Left forelimb (tissue), 1 donor: ENCODE data around the gene LSM4.

Experiments
- DNase-seq: peaks from one replicate; pipeline ENCODE4 v3.0.0-alpha.2; 2018; ENCODE audit warnings: low spot score

LSM4 gene

GRCh38 chr19:18292462-18292809 is 30.4 kb downstream of the LSM4 start:
- peak; percentile 71 for DNase-seq

- peak; percentile 91 for DNase-seq
Observed at GRCh38 chr19:18291590-18292461, 31.1 kb downstream of the LSM4 start.

DNA sequence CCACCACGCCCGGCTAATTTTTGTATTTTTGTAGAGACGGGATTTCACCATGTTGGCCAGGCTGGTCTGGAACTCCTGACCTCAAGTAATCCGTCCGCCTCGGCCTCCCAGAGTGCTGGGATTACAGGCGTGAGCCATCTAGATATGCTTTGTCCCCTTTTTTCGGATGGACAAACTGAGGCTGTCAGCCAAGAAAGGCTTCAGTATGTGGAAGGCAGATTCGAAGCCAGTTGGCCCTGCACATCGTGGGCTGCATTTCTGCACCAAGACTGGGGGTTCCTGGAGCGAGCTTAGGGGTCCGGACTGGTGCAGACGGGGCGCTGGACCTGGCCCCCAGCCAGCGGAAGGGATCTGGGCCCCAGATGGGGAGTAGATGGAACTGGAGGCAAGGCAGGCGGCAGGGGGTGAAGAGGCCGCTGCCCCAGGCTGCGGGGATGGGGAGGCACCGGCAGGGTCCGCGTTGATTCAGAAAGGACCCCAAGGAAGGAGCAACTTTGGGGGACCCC is 31.8 kb downstream of the LSM4 start:
- DNase-seq = no peak

DNA sequence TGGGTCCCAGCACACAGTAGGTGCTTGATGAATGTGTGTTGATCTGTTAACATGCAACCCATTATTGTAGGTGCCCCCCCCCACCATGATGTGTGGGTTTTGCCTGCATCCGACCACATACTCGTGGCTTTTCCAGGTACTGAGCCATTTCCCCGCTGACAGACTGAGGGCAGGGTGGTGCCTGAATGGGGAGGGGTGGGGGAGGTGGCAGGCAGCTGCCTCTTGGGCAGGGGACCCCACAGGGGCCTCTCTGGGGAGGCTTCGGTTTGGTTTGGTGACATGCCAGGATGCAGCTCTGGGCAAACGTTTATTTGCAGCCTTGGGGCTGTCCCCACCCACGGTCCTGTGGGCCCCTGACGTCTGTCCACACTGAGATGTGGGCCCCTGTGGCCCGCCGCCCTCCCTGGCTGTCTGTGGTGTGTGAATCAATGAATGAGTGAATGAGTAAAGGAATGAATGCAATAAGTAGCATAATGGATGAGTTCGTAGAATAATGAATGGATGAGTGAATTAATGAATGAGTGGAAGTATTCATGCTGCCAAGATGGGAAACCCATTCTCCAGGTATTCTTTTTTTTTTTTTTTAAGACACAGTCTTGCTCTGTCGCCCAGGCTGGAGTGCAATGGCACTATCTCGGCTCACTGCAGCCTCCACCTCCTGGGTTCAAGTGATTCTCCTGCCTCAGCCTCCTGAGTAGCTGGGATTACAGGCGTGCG is 32.4 kb downstream of the LSM4 start:
- no peak for DNase-seq

DNA sequence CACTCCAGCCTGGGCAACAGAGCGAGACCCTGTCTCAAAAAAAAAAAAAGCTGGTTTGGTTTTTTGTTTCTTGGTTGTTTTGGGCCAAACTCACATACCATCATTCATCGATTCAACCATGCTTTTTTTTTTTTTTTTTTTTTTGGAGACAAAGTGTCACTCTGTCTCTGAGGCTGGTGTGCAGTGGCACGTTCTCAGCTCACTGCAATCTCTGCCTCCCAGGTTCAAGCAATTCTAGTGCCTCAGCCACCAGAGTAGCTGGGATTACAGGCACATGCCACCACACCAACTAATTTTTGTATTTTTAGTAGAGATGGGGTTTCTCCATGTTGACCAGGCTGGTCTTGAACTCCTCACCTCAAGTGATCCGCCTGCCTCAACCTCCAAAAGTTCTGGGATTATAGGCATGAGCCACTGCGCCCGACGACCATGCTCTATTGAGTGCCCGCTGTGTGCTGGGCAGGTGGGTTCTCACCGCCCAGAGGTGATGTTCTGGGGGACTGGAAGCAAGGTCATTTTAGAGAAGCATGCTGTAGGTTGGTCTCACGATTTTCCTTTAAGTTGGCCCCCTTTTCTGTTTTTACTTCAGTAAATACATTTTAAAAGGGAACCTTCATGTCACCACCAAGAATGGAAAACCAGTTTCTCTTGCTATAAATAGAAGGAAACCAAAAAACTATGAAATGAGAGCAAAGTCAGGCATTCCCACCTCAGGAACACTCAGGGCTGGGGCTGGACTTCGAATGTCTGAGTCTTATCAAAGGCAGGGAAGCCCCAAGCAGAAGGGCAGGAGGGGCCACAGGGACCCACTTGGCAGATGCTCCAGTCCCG is 33.2 kb downstream of the LSM4 start:
- no peak for DNase-seq

DNA sequence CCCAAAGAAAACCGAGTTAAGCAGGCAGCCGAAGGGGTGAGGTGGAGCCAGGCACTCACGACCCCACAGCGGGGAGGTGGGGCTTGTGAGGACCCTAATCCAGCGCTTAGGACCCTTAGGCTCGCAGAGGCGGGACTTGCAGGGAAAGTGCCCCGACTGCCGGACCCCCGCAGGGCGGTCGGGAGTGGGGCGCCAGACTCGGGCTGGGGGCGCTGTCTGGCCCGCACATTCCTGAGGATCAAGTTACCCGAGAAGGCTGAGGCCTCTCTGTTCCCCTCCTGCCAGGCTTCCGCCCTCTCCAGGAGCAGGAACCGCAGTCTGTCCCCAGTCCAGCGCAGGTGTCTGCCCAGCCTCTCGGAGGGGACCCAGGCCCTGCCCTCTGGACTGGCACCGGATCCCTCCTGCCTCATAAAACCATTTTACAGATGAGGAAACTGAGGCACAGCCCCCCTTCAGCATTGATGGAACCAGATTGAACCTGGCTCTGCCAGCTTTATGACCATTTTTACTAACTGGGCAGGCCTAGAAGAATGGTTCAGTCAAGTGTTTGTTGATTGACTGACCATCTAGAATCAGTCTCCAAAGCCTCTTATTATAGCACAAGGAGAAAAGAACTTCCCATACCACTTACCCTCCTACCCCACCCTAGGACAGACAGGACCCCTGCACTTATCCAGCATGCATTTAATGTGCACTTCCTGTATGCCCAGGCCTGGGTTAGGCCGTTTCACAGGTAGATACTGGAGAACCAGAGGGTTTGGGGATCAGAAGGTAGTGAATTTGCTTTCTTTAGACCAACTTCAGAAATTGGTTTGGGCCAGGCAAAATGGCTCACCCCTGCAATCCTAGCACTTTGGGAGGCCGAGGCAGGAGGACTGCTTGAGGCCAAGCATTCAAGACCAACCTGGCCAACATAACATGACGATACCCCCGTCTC is 34.8 kb downstream of the LSM4 start:
- DNase-seq = no peak

- no peak for DNase-seq
Observed at GRCh38 chr19:18286973-18287635, 35.8 kb downstream of the LSM4 start.

DNA sequence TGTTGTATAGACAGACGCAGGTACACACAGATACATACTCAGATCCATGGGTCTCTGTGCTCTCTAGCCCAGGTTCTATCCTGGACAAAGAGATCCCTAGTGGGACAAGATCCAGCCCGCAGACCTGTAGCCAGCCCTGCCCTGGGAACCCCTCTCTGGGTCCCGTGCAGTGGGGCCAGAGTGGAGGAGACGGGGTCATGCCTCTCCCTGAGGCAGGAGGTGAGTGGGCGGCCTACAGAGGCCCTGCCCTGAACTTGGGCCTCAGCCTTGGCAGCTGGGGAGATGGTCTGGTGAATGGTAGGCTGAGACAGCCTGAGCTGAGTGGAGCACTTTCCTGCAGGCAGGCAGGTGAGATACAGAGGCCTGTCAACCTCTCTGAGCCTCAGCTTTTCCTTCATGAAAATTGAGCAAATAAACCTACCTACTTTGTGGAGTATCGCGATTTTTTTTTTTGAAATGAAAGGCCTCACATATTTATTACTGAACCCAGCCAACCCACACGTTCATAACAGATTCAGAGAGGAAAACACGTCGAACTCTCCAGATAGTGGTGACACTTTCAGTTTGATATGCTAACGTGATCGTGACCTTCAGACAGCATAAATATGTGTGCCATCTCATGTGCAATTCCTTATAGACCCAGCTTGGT is 38.0 kb downstream of the LSM4 start:
- no peak for DNase-seq

GRCh38 chr19:18283338-18283737 is 39.5 kb downstream of the LSM4 start:
- no peak for DNase-seq

GRCh38 chr19:18282788-18283141 is 40.1 kb downstream of the LSM4 start:
- DNase-seq = no peak

DNA sequence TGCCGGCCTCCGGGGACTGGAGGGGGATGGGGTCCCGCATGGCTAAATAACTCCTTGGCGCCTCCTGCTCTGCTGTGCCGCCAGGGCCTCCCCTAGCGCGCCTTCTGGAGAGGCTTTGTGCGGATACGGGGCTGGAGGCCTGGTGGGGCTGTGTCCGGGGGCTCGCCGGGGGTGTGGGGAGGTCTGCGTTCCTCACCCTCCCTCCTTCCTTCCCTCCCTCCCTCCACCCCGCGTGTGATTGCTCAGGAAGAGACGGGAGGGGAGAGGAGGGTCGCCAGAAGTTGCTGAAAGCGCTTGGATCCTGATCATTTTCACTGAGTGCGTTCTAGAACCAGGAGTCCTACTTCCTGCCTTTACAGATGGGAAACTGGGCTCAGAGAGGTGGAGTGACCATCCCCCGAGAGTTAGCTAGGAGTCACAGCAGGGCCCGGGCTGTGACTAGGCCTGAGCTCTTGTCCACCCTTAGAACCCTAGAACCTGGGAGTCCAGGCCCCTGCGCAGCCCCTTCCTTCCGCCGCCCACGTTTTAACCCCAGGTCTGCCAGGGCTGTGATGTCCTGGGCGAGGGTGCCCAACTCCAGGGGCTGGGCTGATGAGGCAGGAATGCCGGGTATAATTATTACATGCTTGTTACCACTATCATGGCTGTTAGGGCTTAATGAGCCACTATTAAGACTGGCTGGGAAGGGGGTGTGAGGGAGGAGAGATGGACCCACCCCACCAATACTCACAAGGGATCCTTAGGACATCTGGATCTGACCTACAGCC is 40.7 kb downstream of the LSM4 start:
- DNase-seq = no peak

GRCh38 chr19:18281082-18282020 is 41.5 kb downstream of the LSM4 start, which contains the start of gene JUND:
TSS of gene JUND (minus strand) at chr19:18281622. CDS start at chr19:18281484, 138 bp downstream.
- DNase-seq = peak; percentile 99

- peak; percentile 87 for DNase-seq
Observed at GRCh38 chr19:18280247-18281081, 42.4 kb downstream of the LSM4 start.

DNA sequence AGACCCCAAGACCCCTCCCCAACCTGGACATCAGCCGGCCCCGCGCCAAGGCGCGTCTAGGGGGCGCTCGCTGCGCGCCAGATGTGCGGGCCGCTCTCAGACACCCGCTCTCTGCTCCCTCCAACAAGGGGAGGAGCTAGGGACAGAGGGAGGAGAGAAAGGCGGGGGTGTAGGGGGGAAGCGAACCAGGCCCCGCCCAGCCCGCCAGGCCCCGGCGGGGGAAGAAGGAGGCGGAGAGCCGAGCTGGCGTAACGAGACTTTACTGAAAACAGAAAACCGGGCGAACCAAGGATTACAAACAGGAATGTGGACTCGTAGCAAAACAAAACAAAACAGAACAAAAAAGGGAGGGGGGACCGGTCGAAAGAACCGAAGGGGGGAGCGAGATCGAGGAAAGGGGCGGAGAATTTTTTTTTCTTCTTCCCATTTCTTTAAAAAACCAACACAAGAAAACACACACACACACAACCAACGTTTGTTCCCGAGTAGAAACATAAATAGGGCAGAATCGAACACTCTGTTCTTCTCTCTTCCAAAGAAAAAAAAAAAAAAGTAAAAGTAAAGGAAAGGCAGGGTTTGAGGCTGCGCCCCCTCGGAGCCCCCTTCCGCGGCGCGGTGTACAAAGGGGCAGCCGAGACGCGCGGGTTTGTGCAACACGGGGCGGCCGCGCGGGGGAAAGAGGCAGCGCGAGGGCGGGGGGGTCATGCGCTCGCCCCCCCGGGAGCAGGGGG is 43.2 kb downstream of the LSM4 start:
- peak; percentile 96 for DNase-seq

DNA sequence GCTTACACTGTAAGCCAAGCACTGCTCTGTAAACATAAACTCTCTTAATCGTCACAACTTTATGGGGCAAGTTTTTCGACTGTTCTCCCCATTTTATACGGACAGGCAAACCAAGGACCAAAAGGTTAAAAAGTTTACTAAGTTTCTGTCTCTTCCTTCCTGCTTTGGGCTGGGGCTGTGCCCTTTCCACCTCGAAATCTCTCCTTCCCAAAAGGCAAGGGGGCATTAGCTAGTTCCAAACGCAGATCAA is 43.7 kb downstream of the LSM4 start:
- no peak for DNase-seq

GRCh38 chr19:18278521-18279265 is 44.2 kb downstream of the LSM4 start:
- DNase-seq = no peak
